ENCODE measurements around the gene ATP6V1E1.

Gene ATP6V1E1

DNA sequence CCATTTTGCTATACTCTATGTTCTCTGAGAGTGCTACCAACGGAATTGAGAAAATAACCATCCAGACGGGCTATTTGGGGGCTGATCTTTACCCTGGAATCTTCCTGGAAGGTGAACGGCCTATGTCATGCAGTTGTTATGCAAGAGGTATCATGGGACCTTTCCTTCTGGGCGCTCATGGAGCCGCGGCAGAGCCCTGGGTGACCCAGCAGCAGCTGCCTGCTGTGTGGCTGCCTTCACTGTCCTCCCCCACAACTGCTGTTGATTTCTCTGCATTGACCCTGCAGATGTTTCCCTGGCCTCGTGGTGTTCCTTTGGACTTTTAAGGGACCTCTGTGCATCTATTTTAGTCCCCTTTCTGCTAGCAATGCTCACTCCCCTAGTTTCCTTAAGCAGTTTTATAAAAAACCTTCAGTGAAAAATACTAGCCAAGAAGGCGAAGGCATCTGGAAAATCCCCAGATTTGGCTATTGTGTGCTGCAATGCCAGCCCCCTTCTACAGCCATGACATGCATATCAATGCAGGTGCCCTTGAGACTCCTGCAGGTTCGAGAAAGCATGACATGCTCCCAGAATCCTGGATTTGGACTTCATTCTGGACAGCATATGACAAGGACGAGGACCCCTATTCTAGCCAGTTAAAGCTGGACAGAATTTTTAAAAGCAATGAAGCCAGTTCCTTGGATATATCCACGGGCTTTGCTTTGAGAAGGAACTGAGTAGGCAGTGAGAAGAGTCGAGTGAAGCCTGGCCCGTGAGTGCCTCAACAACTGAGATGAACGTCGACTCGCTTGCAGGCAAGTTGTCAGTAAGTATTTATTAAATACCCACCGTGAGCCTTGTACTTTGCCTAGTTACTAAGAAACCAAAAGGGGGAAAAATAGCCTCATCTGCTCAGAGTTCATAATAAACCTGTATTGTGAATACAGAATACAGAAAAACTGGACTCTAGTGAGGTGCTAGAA is 65.4 kb downstream of the ATP6V1E1 start, which contains the start of gene SLC25A18:
Gene SLC25A18 (plus strand): TSS at position 593 of the 965 bp plus-strand sequence. CDS start 16,447 bp downstream, outside the sequence.
- no peak within 1 kb of the TSS for H3K4me3 ChIP-seq (ENCODE audit: low read depth, low read length)
- no peak for DNase-seq (ENCODE audit: low read depth)

DNA sequence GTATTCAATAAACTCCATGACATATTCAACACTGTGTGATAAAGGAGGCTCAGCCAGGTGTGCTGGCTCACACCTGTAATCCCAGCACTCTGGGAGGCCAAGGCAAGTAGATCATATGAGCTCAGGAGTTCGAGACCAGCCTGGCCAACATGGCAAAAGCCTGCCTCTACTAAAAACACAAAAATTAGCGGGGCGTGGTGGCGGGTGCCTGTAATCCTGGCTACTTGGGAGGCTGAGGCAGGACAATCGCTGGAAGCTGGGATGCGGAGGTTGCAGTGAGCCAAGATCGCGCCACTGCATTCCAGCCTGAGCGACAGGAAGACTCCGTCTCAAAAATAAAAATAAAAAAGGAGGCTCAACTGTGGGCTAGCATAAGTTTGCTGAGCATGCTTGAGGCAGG is 69.4 kb downstream of the ATP6V1E1 start:
- no peak for DNase-seq (ENCODE audit: low read depth)
- no peak overlapping the region for H3K4me3 ChIP-seq (ENCODE audit: low read depth, low read length)
- TF ChIP-seq, protein P1, sequence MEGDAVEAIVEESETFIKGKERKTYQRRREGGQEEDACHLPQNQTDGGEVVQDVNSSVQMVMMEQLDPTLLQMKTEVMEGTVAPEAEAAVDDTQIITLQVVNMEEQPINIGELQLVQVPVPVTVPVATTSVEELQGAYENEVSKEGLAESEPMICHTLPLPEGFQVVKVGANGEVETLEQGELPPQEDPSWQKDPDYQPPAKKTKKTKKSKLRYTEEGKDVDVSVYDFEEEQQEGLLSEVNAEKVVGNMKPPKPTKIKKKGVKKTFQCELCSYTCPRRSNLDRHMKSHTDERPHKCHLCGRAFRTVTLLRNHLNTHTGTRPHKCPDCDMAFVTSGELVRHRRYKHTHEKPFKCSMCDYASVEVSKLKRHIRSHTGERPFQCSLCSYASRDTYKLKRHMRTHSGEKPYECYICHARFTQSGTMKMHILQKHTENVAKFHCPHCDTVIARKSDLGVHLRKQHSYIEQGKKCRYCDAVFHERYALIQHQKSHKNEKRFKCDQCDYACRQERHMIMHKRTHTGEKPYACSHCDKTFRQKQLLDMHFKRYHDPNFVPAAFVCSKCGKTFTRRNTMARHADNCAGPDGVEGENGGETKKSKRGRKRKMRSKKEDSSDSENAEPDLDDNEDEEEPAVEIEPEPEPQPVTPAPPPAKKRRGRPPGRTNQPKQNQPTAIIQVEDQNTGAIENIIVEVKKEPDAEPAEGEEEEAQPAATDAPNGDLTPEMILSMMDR (IDR thresholded peaks at IDR 0.05; ENCODE audit: insufficient read depth, low read depth, low read length, missing control alignments), result no peak

More for the DNA sequence above, 65.4 kb downstream of the ATP6V1E1 start, which contains the start of gene SLC25A18:
- TF ChIP-seq, protein P1 (IDR thresholded peaks at IDR 0.05; ENCODE audit: insufficient read depth, low read depth, low read length, missing control alignments), result no peak

DNA sequence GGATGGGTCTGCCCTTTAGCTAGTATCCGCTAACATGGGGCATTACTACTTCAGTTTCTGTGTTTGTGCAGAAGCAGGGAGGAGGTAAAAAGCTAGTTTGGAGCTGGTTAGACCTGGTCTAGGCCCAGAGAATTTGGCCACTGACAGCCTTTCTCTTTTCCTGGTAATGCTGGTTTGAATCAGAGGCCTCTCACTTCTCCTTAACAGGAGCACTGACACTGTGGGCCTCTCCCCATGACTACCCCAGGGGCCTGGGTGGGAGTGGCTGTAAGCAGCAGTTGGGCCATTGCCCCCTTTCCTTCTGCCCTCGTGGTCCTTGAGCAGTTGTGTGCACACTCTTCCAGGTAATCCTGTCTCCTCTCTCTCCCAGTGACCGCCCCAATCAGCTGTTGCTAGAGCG is 73.7 kb downstream of the ATP6V1E1 start:
- no peak for DNase-seq (ENCODE audit: low read depth)
- no peak overlapping the region for H3K4me3 ChIP-seq (ENCODE audit: low read depth, low read length)
- TF ChIP-seq, protein P1 (IDR thresholded peaks at IDR 0.05; ENCODE audit: insufficient read depth, low read depth, low read length, missing control alignments), result no peak

DNA sequence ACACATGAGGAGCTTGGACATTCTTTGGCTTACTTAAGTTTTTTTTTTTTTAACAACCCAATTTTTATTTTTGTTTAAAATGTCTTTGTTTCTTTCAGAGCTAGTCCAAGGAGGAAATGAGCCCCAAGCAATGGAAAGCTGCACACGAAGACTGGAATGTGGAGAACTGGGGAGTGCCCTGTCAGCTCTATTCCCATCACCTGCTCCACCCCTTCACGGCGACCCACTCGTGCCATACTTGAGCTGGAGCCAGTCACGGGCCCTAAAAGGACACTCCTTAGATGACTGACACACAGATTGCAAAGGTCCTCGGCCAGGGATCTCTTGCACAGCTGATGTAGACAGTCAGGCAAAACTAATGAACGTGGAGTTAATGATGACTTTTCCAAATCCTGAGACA is 75.8 kb downstream of the ATP6V1E1 start:
- no peak overlapping the region for H3K4me3 ChIP-seq (ENCODE audit: low read depth, low read length)
- TF ChIP-seq, protein P1 (IDR thresholded peaks at IDR 0.05; ENCODE audit: insufficient read depth, low read depth, low read length, missing control alignments), result no peak
- no peak for DNase-seq (ENCODE audit: low read depth)

DNA sequence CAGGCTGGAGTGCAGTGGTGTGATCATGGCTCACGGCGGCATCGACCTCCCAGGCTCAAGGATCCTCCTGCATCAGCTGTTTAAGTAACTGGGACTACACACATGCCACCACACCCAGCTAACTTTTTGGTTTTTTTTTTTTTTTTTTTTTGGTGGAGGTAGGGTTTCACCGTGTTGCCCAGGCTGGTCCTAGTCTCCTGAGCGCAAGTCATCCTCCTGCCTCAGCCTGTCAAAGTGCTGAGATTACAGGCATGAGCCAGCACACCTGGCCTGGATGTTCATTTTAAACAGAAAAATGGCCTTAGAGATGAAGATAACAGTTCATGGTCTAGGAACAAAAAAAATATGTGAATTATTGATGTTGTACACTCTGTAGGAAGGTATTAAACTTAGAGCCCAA is 78.9 kb downstream of the ATP6V1E1 start:
- no peak for DNase-seq (ENCODE audit: low read depth)
- TF ChIP-seq, protein P1 (IDR thresholded peaks at IDR 0.05; ENCODE audit: insufficient read depth, low read depth, low read length, missing control alignments), result no peak
- H3K4me3 ChIP-seq (ENCODE audit: low read depth, low read length), result no peak overlapping the region

DNA sequence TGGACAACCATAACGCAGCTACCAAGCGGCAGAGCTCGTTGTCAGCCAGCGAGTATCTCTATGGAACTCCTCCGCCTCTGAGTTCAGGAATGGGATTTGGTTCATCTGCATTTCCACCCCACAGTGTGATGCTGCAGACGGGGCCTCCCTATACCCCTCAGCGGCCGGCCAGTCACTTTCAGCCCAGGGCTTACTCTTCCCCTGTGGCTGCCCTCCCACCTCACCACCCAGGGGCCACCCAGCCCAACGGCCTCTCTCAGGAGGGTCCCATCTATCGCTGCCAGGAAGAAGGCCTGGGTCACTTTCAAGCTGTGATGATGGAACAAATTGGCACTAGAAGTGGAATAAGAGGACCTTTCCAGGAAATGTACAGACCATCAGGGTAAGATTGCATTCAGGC is 79.4 kb downstream of the ATP6V1E1 start:
- TF ChIP-seq, protein P1 (IDR thresholded peaks at IDR 0.05; ENCODE audit: insufficient read depth, low read depth, low read length, missing control alignments), result no peak
- no peak overlapping the region for H3K4me3 ChIP-seq (ENCODE audit: low read depth, low read length)
- no peak for DNase-seq (ENCODE audit: low read depth)
